Measurements from ENCODE around the gene CEBPZOS. TPM values are rescaled to one million over a fixed set of nuclear protein-coding genes. Genes with fewer than 3 reads are reported as not detected.
"Not testable (repeated sequence)": the region's sequence is repeated elsewhere in the genome, so short reads cannot be mapped to it uniquely, and the experiment has no call there.

CEBPZOS gene
- total and polyA plus RNA-seq, 3 donors from 2014 or later = 26.9 to 41.3 (median 34.6) TPM

GRCh38 chr2:37205689-37206341 is 9.5 kb downstream of the CEBPZOS start:
- DNase-seq = no peak
- H3K27me3 ChIP-seq = no peaks in the 10 kb centered on the region
- intact Hi-C loops (cut with DNase I; ENCODE audit: low total_unique reads) = no loop called here
- no peak overlapping the region for H3K4me3 ChIP-seq
- H3K9me3 ChIP-seq = no peaks in the 10 kb centered on the region
- no peaks in the 10 kb centered on the region for H3K4me1 ChIP-seq
- H3K27ac ChIP-seq = no peak overlapping the region
- H3K36me3 ChIP-seq (ENCODE audit: low read depth, missing control alignments) = no peaks in the 10 kb centered on the region
- no peak for TF ChIP-seq CTCF (IDR thresholded peaks at IDR 0.05)
- 89 to 90% methylated on average over 5 of the region's 5 CpGs for WGBS, 2 donors

- 97 to 100% methylated on average over 2 of the region's 2 CpGs for WGBS, 2 donors
- H3K4me3 ChIP-seq; H3K27me3 ChIP-seq; intact Hi-C loops (cut with DNase I; ENCODE audit: low total_unique reads); H3K4me1 ChIP-seq; H3K9me3 ChIP-seq; H3K27ac ChIP-seq; H3K36me3 ChIP-seq (ENCODE audit: low read depth, missing control alignments); DNase-seq: not testable (repeated sequence)
These were observed 10.5 kb downstream of the CEBPZOS start for GRCh38 chr2:37206760-37207159.

- Histone ChIP-seq H3K4me1 (no peaks in the 10 kb centered on the region), H3K27me3 (no peaks in the 10 kb centered on the region), H3K9me3 (no peaks in the 10 kb centered on the region), H3K27ac (no peak overlapping the region), H3K36me3 (ENCODE audit: low read depth, missing control alignments) (no peaks in the 10 kb centered on the region), H3K4me3 (no peak overlapping the region)
- no peak for DNase-seq
- intact Hi-C loops (cut with DNase I; ENCODE audit: low total_unique reads) = no loop called here
- TF ChIP-seq POLR2A (IDR thresholded peaks at IDR 0.05) = no peak
- no peak for TF ChIP-seq CTCF (IDR thresholded peaks at IDR 0.05)
These were observed 14.9 kb downstream of the CEBPZOS start for GRCh38 chr2:37211212-37211611.

- no peak for DNase-seq
- WGBS, 2 donors = 85 to 86% methylated on average over 3 of the region's 3 CpGs
- Histone ChIP-seq H3K9me3 (no peaks in the 10 kb centered on the region), H3K27me3 (no peaks in the 10 kb centered on the region), H3K4me3 (no peak overlapping the region), H3K27ac (no peak overlapping the region), H3K36me3 (ENCODE audit: low read depth, missing control alignments) (no peaks in the 10 kb centered on the region), H3K4me1 (no peaks in the 10 kb centered on the region)
- TF ChIP-seq POLR2A (IDR thresholded peaks at IDR 0.05) (no peak), CTCF (IDR thresholded peaks at IDR 0.05) (no peak)
- intact Hi-C loops (cut with DNase I; ENCODE audit: low total_unique reads) = no loop called here
These were observed 15.6 kb downstream of the CEBPZOS start for GRCh38 chr2:37211939-37212338.

GRCh38 chr2:37215250-37215649 is 19.0 kb downstream of the CEBPZOS start:
- no peak for DNase-seq
- TF ChIP-seq CTCF (IDR thresholded peaks at IDR 0.05) = no peak
- no peak for TF ChIP-seq POLR2A (IDR thresholded peaks at IDR 0.05)
- Histone ChIP-seq H3K36me3 (ENCODE audit: low read depth, missing control alignments) (no peaks in the 10 kb centered on the region), H3K4me3 (no peak overlapping the region), H3K4me1 (no peaks in the 10 kb centered on the region), H3K9me3 (no peaks in the 10 kb centered on the region), H3K27ac (no peak overlapping the region), H3K27me3 (no peaks in the 10 kb centered on the region)
- intact Hi-C loops (cut with DNase I; ENCODE audit: low total_unique reads) = no loop called here
- 78 to 86% methylated on average over 1 of the region's 1 CpG for WGBS, 2 donors

All from testis (tissue), 3 donors.